GM19467 (cell line): ENCODE measurements around the gene PTGIS.

Experiments
- ATAC-seq: cut with Tn5 transposase; IDR thresholded peaks from one replicate; pipeline ENCODE4 v1.9.1; 2021; ENCODE audit warnings: mild to moderate bottlenecking, moderate library complexity; ENCODE audit not compliant: unreplicated experiment

PTGIS gene

DNA sequence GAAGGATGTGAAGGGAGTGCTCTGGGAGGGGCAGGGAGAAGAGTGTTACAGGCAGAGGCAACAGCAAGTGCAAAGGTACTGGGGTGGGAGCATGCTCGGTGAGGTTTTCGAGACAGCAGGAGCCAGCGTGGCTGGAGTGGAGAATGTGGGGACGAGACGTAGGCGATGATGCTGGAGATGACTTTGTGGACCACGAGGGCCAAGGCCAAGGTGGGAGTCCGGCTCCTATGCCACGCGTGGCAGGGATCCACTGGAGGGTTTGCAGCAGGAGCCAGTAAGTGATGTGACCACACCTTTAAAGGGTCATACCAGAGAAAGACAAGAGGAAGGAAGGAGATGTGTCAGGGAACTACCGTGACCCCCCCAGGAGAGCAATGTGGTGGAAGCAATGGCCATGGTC lies 7.3 kb downstream of the PTGIS start:
- no peak for ATAC-seq

DNA sequence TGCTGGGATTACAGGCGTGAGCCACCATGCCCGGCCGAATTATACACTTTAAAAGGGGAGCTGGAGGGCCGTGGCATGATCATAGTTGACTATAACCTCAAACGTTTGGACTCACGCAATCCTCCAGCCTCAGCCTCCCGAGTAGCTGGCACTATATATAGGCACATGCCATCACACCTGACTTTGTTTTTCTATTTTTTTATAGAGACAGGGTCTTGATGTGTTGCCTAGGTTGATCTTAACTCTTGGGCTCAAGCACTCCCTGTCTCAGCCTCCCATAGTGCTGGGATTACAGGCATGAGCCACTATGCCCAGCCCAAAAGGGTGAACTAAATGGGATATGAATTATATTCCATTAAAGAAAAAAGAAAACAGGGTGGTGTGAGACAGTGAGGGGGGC lies 7.8 kb downstream of the PTGIS start:
- ATAC-seq = no peak

DNA sequence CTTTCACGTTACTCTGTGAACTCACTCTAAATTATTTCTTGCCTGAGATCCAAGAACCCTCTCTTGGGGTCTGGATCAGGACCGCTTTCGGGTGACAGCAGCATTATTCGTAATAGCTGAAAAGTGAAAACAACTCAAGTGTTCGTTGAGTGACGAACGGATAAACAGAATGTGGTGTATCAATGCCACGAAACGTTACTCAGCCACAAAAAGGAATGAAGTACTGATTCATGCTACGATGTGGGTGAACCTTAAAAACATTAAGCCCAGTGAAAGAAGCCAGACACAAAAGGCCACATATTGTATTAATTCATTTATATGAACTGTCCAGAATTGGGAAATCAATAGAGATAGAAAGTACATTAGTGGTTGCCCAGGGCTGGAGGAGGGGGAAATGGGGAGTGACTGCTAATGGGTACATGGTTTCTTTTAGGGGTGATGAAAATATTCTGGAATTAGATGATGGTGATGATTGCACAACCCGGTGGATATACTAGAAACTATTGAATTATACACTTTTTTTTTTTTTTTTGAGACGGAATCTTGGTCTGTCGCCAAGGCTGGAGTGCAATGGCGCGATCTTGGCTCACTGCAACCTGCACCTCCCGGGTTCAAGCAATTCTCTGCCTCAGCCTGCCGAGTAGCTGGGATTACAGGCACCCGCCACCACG lies 8.4 kb downstream of the PTGIS start:
- ATAC-seq = no peak

DNA sequence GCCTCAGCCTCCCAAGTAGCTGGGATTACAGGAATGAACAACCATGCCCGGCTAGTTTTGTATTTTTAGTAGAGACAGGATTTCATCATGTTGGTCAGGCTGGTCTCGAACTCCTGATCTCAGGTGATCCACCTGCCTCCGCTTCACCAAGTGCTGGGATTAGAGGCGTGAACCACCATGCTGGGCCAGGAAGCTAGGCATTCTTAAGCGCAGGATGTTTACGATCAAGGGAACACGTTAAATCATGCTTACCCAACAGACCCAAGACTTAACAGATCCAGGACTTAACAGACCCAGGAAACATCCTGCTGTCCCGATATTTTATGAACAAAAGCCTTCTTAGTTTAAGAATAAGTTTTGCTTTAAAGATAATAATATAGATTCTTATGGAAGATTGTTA lies 9.1 kb downstream of the PTGIS start:
- ATAC-seq = no peak

DNA sequence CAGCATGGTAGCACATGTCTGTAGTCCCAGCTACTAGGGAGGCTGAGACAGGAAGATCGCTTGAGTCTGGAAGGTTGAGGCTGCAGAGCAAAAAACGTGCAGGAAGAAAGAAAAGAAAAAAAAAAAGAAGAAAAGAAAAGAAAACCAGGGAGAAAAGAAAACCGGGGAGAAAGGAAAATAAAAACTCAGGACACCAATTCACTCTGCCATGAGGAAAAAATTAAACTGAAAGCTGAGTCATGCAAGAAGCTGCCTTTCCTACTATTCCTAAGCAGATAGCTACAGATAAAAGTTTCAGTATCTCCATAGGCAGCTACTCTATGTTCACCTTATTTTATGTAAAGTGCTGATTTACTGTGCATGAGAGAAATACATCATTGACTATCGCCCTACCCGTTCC lies 10.5 kb downstream of the PTGIS start:
- no peak for ATAC-seq

DNA sequence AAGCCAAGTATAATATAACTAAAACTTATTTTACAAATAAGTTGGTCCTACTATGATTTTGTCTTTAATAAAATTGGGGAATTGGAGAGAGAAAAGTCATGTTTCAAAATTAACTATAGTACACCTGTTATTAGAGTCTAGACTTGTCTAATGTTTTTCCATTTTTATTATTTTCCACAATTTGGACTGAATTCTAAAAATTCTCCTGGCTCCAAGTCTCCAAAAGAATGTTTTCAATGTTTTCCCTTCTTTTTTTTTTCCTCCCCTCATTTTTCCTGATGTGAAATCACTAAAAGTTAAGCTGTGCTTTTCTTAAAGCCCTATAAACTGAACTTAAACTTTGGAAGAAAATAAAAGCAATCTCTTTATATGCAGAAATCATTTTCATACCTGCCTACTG lies 11.3 kb downstream of the PTGIS start:
- no peak for ATAC-seq

DNA sequence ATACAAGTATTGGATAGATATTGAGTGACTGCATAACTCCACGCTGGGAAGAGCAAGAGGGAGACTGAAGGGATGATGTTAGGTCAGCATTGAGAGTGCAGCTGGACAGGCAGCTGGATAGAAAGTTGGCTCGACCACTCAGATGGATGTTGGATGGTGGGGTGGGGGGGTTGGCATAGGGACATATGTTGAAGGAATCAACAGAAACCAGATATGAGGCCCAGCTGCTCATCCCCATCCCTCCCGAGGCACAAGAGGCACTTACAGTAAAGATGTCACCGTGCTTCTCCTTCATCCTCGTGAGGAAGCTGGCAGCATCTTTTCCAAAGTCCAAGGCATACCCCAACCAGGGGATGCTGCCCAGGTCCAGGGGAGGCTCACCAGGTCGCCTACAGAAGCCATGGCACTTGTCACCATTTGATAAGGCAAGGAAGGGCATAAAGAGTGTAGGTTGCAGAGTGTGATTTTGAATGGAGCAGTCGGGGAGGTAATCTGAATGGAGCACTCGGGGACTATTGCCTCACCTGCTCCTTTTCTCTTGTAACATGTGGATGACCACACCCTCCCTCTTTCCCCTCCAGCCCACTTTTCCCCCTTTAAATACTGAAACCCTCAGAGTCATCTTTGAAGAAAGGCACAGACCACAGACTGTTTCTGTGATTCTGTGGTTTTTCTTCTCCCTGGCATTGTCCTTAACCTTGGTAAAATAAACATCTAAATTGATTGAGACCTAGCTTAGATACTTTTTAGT lies 18.0 kb downstream of the PTGIS start:
- no peak for ATAC-seq

DNA sequence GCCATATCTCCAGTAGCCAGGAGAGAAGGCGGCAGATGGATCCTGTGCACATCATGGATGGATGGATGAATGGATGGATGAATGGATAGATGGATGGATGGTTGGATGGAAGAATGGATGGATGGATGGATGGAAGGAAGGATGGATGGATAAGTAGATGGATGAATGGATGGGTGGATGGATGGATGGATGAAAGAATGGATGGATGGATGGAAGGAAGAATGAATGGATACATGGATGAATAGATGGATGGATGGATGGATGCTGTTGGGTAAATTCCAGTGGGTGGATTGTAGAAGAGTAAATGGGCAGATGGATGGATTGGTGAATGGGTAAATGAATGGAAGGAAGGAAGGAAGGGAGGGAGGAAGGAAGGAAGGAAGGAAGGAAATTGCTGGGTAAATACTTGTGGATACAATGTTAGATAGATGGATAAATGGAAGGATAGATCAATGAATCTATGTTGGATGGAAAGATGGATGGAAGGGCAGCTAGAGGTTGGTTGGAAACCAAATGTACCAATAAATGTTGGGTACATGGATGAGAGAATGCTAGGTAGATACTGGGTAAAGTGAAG lies 19.5 kb downstream of the PTGIS start:
- no peak for ATAC-seq

DNA sequence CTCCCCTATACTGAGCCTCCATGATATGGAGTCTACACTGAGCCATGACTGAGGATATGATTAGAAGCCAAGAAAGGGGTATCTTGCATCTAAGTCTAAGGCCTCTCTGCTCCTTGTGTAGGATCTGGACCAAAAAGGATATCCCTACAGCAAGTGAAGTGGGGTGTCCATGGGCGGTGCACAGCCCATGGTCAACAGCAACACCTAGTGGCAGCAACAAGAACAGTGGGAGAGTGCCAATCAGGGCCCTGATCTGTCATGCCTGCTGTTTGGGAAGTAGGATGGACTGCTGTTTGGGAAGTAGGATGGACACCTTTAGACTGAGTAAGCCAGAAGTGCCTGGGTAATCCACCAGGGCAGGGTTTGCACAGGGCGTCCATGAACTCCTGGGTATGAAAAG lies 22.4 kb downstream of the PTGIS start:
- no peak for ATAC-seq

DNA sequence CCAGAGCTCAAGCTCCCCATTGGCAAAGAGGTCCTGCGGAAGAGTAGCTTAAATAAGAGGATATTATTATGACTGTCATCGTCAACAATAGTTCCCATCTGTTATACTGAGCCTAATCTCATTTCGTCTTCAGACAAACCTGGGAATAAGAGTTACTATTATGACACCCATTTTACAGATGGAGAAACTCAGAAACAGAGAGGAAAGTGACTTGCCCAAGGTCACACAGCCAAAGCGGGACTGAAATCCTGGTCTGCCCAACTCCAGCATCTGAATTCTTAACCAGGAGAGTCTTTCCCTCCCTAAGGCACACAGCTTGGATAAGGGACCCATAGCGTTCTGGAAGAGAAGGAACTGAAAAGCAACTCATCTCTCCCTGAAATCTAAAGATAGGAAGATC lies 23.4 kb downstream of the PTGIS start:
- ATAC-seq = no peak

DNA sequence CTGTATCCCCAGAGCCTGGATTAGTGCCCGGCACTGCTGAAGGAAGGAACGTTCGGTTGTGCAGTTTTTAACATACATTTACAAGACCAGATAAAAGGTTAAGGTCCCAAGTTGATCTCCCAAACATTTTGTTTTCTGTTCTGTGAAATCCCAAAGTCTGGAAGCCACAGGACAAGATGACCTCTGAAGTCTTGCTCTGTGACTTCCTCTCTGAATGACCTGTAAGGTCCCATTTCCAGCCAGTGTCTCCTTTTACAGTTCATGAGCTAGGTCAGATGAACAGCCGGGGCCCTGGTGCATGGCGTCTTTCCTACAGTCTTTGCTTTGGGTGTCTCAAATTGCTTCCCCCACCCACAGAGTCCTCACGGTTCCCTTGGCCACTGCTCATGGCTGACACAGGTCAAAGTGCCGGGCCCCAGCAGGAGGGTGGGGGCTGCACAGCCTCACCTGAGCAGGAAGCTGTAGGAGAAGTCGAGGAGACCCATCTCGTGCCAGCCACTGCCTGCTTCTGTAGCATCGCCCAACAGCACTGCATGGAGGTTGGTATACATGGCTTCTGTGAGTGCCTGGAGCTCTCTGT lies 24.0 kb downstream of the PTGIS start:
- ATAC-seq = no peak

DNA sequence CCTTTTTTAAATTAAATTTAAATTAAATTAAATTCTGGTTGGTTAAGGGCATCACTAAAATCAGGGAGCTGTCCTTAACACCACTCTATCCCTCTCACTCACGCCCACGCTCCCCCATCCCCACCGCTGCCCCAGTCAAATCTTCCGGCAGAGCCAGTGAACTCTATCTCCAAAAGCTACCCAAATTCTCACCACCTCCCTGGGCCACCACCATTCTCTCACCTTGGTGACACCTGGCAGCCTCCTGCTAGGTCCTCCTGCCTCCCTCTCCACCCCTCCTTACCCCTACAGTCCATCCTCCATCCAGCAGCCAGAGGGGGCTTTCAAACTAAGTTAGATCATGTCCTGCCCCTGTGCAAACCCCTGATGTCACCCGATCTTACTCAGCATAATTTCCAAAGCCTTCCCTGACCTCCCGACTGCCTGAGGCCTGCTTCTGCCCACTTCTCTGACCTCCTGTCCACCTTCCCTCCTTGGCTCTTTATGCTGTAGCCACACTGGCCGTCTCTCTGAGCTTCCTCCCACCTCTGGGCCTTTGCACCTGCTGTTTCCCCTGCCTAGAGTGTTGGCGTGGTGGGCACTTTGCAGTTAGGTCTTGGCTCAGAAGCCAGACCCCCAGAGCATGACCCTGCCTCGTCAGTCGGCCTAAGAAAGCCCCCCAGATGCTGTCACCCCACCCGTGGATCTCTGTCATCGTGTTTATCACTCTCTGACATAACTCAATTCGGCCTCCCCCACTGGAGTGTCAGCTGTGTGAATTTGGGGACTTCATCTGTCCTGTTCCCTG lies 24.7 kb downstream of the PTGIS start:
- ATAC-seq = no peak

DNA sequence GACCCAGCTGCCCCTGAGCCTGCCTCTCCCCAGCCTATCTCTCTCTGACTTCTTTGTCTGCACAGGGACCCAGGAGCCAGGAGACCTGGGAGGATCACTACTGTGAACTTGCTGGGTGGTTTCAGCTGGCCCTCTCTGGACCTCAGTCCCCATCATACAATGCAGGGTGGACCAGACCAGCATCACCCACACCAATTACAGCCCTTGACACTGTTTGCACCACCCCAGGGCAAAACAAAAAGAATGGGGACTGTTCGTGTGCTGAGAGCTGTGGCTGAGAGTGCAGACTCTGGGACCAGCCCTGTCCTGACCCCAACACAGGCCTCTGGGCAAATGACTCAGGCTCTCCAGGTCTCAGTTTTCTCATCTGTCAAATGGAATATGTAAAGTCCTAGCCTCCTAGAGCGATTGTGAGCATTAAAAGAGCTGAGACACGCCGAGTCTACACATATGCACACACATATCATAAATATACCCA lies 25.4 kb downstream of the PTGIS start:
- no peak for ATAC-seq

DNA sequence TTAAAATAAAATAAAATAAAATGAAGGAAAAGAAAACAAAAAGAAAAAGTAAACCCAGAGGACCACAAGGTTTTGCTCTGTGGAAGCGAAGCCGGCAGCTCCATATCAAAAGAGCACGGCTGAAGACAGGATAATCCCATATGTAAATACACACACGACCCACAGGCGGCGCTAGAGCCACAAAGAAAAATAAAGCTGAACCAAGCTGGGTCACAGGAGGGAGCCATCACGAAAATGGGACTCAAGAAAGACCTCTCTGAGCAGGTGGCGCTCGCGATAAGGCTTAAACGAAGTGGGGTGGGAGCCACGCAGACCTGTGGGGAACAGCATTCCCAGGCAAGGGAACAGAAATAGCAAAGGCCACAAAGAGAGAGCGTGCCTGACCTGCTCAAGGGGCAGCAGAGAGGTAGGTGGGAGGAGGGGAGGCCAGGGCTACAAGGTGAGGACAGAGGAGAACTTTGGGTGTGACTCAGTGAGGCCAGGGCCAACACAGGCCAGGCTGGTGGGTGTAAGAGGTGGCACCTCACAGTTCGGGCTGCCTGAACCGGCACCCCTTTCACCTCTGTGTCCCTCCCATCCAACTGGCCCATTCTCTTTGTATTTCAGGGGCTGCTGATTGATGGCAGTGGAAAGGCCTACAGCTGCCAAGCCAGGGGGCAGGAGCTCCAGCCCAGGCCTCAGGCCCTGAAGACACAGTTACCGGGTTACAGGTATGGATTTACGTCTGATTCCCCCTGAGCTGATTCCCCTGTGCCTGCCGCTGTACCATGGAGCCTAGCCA lies 26.0 kb downstream of the PTGIS start:
- no peak for ATAC-seq

DNA sequence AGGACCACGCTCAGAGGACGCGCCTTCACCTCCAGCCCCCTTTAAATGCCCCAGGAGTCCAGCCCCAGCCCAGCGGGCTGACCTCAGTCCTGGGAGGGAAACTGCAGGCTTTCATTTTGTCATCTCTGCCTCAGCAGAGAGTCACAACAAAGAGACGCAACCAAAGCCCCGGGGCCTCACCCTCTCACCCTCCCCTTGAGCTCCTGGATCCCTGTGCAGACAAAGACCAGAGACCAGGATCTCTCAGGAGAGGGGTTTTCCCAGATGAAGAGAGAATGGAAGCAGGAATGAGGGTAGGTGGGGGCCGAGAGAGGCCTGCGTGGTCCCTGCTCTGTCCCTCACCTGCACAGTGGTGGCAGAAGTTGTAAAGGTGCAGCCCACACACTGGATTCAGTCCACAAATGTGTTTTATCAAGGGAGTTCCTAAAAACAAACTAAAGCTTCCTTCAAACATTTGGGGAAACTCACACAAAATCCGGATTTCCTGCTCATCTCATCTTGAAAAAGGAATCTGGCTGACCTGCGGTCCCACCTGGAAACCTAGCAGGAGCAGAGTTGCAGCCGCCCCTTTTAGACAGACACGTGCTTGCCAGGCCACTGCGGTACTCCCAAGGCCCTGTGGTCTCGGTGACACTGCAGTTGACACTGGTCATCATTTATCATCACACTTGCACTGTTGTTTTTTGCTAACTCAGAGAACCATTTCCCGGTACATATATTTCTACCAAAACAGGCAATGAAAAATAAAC lies 27.1 kb downstream of the PTGIS start:
- no peak for ATAC-seq

DNA sequence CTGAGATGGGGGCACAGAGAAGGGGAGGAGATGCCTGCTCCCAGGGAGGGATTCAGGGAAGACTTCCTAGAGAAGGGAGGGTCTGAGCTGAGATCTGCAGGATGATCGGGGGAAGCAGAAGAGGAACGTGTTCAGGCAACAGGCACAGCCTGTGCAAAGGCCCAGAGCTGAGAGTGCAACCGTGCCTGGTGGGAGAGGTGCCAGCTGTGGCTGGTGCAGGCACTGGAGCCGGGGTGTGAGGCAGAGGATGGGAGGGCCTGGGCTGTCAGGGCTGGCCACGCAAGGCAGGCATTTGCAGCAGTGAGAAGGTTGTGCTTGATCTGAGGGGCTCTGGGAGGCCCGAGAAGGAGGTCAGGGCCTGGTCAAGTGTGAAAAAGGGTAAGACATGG lies 27.7 kb downstream of the PTGIS start:
- ATAC-seq = no peak

DNA sequence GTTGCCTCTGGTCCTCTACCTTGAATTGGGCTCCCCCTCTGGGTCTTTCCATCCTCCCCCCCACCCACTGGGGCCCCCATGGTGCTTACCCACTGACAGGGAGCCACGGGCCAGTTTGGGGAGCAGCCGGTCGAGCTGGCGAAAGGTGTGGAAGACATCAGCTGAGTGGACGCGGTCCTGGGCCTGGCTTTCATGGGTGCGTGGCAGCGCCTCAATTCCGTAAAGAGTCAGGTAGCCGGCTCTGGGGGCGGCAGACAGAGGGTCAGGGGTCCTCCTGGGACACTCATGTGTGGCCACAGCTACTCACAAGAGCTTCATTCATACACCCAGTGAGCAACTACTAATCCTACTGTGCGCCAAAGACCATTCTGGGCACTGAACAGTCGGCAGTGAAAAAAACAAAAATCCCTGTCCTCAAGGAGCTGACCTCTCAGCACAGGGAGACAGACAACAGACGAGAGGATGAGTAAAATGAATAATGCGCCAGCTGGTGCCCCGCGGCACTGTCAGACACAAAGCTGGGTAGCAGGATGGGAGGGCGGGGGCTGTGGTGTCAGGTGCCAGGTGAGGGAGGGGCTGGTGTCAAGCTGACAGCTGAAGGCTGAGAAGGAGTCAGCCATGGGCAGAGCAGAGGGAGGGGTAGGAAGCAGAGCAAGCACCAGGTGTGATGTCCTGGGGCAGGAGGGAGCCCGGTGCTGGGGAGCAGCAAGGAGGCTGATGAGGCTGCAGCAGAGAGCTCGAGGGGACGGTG lies 28.3 kb downstream of the PTGIS start:
- ATAC-seq = no peak

DNA sequence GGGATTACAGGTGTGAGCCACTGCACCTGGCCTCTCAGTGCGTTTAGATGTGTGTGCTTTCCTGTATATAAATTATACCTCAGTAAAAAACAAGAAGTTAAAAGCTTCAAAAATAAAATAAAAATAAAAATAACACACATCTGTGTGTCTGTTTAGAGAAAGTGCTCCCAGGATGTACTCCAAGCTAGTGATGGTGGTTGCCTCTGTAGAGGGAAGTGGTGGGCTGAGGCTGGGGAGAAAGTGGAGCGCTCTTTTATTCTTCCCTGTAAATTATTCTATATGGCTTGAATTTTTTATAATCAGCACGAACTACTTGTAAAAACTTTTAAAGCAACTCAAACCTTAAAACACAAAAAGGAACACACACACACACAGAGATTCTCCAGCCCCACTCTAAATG lies 29.0 kb downstream of the PTGIS start:
- no peak for ATAC-seq

DNA sequence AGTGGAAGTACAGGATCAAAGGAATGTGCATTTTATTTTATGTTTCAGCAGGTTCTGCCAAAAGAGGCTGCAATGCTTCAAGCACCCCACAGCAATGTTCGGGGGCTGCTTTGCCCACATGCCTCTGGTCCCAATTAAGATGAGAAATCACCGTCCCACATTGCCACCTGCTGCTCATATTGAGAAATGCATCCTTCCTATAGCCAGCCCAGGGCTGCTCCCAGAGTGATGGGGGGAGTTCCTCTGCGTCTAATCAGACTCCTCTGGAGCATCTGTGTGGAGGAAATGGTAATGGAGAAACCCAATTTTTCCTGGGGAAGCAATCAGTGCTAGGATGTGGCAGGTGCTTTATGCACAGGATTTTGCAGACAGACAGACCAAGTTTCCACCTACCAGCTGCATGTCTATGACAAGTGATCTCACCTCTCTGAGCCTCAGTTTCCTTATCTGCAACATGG lies 33.7 kb downstream of the PTGIS start:
- ATAC-seq = peak; percentile 51
